Activated T-helper 9 cell treated with anti-CD3 and anti-CD28 coated beads, Interleukin-2, amount 50 U/mL, for 16 hours (primary cell): Measurements from ENCODE around the gene PAM.

Experiments used
- DNase-seq: peaks from one replicate; pipeline ENCODE4 v3.0.0-alpha.2; 2020; ENCODE audit warnings: low read depth

Gene PAM

DNA sequence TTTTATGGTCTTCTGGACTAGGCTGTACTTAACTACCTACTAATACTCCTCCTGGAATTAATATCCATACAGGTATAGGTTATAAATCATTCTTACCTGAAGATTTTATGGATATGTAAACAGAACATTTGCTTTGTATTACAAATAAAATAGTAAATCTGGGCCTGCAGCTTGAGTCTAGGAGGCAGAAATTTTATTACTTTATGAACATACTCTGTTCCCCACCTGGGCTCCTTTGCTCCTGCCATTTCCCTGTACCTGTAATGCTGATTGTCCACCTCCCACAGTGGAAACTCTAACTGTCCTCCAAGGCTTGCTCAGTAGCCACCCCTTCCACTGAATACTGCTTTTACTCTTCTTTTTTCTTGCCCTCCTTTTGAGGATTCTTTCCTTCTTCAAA lies 108.0 kb downstream of the PAM start:
- DNase-seq = no peak

GRCh38 chr5:102863764-102864560 lies 108.9 kb downstream of the PAM start:
- no peak for DNase-seq

DNA sequence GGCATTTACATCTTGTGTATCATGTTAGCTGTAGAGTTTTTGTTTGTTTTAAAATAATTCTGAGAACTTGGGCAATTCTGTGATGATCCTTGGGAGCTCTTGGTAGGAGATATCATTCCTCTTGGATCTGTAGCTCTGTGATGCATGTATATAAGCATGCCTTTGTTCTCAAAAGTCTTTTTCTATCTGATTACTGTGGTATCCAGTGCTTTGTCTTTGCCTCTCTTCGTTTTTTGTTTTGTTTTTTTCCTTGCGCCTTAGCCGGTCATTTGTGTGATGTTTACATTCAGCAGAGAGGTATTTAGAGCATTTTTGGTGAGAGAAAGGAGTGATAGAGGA lies 110.0 kb downstream of the PAM start:
- DNase-seq = no peak

DNA sequence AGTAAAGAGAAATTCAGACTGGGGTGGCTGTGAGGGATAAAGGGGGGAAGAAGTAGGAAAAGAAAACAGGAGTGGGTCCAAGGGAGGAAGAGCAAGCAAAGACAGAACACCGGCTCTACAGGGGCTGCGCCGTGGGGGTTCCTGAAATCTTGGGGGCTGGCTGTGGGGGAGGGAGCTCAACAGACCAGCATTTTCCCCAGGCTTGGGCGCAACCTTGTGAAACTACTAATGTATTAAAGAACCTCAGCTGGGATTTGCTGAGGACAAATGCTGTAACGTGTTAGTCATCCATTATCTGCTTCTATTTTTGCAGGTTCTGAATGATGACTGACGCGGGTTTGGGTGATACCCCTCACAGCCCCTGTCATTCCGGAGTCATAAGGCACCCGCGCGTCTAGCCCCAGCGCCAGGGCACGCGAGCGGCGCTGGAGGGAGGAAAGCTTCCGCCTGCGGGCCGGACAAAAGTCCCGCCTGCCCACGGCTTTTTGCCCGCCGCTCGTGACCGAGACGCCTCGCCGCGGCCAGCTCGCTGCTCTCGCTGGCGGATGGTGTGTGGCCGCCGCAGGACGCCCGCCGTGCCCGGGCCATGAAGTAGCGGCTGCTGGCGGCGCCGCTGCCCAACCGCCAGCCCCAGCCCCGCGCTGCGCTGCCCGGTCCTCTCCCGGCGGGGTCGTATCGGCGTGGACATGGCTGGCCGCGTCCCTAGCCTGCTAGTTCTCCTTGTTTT lies 110.6 kb downstream of the PAM start:
- no peak for DNase-seq

- DNase-seq = no peak
These were observed 111.1 kb downstream of the PAM start for GRCh38 chr5:102866237-102866600.

DNA sequence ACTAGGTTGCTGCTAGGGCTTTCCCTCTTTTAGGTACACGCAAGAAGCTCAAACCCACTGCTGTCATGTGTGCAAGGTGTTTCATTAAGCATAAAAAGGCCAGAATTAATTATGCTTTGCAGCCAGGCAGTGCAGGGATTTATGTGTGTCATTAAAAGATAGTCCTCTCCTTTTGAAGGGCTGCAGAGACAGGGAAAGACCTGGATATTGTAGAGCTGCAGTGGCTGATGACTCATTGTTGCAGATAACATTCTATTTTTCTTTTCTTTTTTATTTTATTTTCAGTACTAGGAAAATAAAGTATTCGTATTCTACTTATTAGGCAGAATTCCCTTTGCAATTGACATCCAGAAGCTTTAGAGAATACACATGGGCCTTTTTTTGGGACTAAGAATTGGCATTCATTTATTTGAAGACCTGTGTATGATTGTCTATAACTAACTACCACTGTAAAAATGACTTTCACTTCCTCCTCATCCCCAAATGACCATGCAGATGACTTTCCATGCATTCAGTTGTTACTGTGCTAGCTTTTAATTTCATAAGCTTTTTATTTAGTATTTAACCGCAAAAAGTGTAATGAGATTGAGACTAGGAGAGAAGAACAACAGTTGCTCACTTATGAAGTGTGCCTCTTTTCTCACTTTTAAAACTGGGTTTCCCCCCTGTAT lies 113.0 kb downstream of the PAM start:
- DNase-seq = no peak

DNA sequence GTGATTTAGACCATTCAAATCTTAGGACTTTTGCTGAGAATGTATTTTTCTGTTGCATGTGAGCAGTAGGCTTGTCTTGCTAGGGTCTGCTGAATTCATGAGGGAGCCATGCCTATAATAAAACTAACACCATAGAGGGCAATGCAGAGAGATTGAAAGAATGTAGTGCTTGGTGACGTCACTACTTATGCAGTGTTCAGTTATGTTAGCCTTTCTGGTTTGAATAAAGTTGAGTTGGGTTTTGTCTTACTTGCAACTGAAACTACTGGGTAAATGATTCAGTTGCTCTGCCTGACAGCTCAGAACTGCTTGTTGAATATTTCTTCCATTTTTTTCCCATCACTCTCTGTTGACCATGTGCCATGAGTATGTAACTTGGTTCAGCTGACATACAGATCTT lies 114.1 kb downstream of the PAM start:
- no peak for DNase-seq

DNA sequence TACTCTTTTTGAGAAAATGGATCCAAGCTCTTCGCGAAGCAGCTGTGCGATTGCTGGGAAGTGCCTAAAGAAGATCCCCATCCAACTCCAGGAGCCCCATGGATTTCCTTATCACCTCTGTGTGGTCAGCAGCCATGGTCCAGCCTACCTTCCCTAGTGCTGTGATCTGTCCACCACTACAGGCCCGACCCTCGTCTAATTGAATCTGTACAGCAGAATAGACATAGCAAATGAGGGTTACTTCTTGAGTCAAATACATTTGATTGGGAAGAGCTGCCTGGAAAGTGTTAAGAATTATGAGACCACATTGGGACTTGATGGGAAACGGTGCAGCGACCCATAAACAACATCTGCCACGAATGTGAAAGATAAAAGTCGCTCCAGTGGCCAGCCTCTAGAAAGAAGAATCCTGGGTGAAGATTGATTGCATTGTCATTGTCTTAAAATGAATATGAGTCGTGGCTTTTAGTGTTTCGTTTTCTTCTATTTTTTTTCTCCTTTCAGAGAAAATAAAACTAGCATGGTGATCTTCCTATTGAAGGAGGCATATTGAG lies 118.4 kb downstream of the PAM start:
- DNase-seq = no peak

- DNase-seq = no peak
These were observed 118.9 kb downstream of the PAM start for GRCh38 chr5:102874054-102874453.

DNA sequence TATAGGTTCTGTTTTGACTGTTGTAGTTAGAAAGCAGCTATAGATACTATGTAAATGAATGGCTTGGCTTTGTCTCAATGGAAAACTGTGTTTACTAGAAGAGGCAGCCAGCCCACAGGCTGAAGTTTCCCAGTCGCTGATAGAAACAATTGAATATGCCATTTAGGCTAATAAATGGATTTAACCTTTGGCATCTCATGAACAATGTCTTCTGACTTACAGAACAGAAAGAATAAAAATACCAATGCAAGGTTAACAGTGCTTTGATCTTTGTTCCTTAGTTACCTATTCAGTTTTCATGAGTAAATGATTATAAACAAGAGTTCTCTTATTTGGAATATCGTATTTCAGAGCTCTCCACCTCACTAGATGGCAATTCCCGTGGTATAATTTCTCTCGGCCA lies 120.6 kb downstream of the PAM start:
- no peak for DNase-seq

DNA sequence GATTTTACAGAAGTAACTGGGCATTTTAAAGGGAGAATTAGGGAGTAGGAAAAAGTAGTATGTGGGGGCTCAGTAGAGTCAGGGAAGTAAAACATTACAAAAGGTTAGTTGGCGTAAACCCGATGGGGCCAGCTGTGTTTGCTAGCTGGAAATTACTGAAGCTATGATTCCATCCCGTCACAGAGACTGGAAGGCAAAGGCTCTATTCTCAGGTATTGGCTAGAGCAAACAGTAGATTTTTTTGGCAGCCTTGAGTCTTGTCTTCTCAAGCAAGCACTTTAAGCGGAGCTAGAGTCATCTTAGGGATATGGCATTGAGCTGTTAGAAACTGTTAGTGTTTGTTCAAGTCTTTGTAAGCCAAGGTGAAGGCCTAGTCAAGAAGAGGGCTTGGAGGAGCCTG lies 121.5 kb downstream of the PAM start:
- no peak for DNase-seq

GRCh38 chr5:102879741-102880140 lies 124.6 kb downstream of the PAM start:
- no peak for DNase-seq

- DNase-seq = no peak
These were observed 131.5 kb downstream of the PAM start for GRCh38 chr5:102886586-102886985.

DNA sequence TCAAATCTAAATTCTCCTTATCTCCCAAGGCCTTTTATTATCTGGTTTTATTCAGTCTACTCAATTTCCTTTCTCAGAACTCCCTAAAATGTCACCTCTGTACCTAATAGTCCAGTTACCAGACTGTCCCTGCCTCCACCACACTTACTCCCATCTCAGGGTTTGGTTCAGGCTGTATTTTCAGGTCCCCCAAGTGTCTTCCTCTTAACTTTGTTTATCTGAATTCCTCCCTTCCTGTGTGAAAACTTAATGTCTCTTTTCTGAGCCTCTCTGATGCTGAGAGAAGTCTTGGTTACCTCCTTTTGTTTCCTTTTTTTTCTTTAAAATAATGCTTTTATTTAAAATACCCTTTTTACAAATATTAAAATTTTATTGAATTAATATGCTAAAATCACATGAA lies 133.4 kb downstream of the PAM start:
- DNase-seq = no peak

- no peak for DNase-seq
These were observed 133.9 kb downstream of the PAM start for GRCh38 chr5:102889033-102889432.

DNA sequence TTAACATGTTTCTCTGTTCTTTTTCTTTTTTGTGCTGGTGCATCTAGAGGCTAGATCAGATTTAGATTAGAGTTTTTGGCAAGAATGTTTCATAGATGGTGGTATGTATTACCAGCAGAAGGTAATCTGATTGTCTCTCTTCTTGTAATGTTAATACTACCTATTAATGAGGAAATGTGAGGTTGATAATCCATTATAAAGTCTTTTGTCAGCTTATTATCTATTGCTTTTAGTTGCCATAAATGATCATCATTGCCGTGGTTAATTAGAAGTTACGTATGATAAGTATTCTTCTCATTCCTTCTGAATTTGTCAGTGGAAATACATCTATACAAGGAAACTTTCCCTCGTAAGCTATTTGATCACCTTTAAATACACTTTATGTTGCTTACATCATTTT lies 135.0 kb downstream of the PAM start:
- no peak for DNase-seq

DNA sequence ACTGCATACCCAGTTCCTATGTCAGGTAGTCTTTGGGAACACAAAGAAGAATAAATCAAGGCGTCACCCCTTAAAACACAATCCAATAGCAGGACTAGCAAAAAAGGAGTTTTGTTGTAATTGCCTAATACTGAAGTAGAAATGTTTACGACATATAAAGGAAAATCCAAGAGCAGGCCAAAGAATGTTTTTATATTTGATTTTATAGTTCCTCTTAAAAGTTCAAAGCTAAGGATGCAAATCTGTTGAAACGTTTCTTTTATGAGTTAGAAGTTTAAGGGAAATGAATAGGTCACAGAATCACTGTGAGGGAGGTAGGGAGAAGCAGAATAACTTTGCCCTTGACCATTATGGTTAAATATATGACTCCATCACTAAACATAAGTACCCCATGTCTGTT lies 136.1 kb downstream of the PAM start:
- no peak for DNase-seq

- DNase-seq = no peak
These were observed 138.8 kb downstream of the PAM start for GRCh38 chr5:102893942-102894341.

- DNase-seq = no peak
These were observed 140.1 kb downstream of the PAM start for GRCh38 chr5:102895234-102895633.

DNA sequence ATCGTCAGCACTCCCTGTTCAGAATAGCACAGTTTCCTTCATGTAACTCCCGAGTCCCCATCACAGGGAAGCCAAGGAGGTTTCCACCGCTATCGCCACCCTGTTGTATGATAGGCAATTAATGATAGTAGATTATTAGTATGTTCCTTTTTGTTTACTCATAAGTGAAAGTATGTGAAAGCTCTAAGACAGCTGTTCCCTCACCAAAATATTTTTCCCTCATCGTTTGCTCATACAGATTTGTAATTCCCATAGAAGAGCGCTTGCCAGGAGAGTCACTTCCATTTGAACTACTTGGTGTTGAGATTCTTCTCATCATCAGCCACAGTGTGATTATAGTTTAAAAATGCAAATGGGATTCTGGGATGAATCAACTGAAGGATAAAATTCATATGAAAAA lies 140.9 kb downstream of the PAM start:
- DNase-seq = no peak

DNA sequence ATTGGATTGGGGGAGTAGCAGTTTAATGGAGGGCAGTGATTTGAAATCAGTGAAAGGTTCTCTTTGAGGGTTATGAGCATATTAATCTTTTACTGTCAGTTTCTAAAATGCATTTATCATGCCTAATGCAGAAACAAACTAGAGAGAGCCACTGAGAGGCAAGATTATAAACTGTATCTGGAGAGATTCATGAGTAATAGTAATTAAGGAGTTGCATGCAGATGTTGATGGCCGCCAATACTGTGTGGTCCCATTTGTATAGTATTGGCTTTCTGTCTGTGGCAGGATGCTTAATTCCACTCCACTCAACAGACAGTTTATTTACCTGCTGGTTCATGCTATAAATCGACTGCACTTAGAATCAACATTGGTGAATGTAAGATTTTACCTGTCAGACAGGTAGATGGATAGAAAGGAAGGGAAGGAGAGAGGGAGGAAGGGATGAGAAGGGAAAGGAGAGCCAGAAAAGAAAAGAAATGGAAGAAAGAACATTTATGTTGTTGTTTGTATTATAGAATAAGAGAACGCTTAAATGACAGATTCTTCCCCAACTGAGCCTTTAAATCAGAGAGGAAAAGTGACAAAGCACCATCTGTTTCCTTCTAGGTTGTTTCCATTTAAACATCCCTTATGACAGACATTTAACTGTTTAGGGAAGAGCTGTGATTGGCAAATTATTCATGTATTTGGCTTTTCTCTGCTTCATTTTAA lies 146.5 kb downstream of the PAM start:
- DNase-seq = no peak

DNA sequence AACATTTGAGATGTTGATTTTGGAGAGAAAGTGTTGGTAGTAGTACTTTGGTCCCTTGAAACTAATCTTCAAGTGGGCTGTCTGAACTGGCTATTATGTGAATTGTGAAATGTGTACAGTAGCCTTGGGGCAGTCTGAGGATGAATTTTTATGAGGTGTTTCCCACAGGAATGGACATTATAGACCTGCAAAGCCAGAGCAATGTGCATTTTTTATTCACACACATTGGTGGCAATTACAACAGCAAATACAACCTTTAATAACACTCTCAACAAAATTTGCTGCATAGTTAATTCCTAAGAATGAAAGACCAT lies 147.0 kb downstream of the PAM start:
- no peak for DNase-seq

DNA sequence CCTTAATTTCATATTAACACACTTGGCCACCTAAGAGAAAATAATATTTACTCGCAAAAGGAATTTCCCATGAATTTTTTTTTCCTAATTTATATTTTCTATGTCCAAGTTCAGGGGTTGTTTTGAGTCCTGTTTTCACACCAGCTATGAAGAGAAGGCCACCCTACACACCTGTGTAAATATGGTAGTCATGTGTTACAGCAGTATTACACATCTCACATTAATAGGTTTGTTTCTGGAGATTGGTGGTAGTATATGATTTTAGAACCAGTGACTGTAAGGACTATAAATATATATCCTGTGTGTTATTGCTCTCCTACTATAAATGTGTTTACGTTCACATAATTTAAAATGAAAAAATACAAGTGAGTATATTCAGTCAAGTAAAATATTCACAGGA lies 147.5 kb downstream of the PAM start:
- no peak for DNase-seq
